Measurements from ENCODE around the gene OR8J1.

DNA sequence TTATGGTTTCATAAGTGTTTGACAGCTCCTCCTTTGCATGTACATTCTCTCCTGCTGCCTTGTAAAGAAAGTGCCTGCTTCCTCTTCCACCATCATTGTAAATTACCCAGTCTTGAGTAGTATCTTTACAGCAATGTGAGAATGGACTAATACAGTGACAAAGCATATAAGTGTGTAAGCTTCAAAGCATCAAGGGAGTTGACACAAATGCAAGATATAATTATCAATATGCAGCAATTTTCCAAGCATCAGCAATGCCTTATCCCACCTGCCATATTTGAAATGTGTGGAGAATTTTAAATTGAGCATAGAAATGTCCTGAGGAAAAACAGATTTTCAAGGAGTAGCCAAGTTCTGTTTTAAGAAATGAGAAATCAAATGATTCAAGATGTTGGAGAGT, 56.7 kb downstream of the OR8J1 start:
- TF ChIP-seq, protein P1, sequence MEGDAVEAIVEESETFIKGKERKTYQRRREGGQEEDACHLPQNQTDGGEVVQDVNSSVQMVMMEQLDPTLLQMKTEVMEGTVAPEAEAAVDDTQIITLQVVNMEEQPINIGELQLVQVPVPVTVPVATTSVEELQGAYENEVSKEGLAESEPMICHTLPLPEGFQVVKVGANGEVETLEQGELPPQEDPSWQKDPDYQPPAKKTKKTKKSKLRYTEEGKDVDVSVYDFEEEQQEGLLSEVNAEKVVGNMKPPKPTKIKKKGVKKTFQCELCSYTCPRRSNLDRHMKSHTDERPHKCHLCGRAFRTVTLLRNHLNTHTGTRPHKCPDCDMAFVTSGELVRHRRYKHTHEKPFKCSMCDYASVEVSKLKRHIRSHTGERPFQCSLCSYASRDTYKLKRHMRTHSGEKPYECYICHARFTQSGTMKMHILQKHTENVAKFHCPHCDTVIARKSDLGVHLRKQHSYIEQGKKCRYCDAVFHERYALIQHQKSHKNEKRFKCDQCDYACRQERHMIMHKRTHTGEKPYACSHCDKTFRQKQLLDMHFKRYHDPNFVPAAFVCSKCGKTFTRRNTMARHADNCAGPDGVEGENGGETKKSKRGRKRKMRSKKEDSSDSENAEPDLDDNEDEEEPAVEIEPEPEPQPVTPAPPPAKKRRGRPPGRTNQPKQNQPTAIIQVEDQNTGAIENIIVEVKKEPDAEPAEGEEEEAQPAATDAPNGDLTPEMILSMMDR (optimal IDR thresholded peaks at IDR 0.05 in 1 of 3, IDR thresholded peaks at IDR 0.05 in 1 of 3, conservative IDR thresholded peaks at IDR 0.05 in 1 of 3; ENCODE audit: extremely low read depth in 1 of 3, insufficient read depth in 2 of 3, low read length in 3 of 3): no peak
- no peak for TF ChIP-seq EZH2 (IDR thresholded peaks at IDR 0.05; ENCODE audit: low read length)

All from keratinocyte (primary cell).